ENCODE results near the gene RPRD1A.

DNA sequence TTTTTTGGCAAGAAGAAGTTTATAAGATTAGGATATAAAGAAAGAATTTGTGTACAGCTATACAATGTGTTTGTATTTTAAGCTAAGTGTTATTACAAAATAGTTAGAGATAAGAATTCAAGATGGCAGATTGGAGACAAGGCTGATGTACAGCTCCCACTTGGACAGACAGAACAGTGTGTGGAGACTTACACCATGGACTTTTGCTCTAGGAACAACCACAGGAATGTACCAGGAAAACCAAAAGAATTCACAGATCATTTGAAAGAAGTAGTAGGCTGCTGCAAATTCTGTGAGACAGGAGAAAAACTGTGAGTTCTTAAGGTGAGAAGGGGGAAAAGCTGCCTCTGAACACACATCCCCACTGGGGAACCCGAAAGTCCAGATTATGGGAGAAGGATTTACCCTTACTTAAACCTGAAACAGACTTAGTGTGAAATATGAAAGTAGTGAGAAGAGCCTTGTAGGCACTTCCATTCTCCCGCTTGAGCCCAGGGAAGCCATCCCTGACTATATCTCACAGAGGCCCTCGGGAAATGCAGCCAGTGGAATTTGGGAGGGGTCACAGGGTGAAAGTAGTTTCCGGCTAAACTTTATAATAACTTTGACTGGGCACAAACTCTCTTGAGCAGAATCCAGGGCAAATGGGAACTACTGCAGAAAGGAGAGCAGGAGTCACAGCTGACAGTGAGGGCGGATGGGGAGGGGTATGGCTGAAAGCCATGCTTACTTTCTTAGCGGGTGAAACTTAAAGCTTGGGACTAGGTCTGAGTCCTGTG, 11.6 kb upstream of the RPRD1A start:
- TF ChIP-seq POLR2A (IDR thresholded peaks at IDR 0.05; ENCODE audit: low read depth, low read length) = no peak
- TF ChIP-seq PAX5 (IDR thresholded peaks at IDR 0.05; ENCODE audit: insufficient read depth, low read length, severe bottlenecking) = no peak
- no peak for TF ChIP-seq SPI1 (IDR thresholded peaks at IDR 0.05; ENCODE audit: low read depth, low read length)
- TF ChIP-seq TAF1 (IDR thresholded peaks at IDR 0.05; ENCODE audit: low read depth, low read length) = no peak
- no peak for TF ChIP-seq POLR2AphosphoS5 (IDR thresholded peaks at IDR 0.05; ENCODE audit: low read depth, low read length)
- TF ChIP-seq POU2F2 (IDR thresholded peaks at IDR 0.05; ENCODE audit: low read depth, low read length) = no peak
